GM18499 (cell line): ENCODE results near the gene IER5.

ENCODE experiments used
- ATAC-seq: cut with Tn5 transposase; IDR thresholded peaks from one replicate; pipeline ENCODE4 v1.9.1; 2021; ENCODE audit warnings: moderate number of reproducible peaks; ENCODE audit not compliant: insufficient read depth, unreplicated experiment

Gene IER5

DNA sequence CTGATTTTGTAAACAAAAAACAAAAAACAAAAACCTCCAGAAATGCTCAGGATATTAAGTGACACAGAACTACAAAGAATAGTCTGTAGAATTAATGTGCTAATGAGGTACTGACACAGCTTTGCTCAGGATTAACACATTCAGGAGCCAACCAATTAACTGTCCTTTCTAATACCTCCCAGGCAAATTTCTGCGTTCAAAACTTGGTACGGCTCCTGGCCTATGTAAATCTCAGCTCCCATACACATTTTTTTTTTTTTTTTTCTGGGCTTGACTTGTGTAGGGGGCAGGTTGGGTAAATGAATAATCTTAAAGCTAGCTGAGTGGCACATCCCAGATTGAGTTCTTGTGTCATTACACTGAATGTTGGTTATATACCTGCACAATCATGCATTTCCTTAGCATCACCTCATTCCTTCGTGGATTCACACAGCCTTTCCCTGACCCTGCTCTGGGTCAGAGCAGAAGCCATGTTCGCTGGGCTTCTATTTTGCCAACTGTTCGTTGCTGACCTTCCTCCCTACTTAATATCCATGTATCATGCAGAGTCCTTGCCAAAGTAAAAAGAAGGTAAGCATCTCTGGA, 12.6 kb upstream of the IER5 start:
- ATAC-seq = no peak

DNA sequence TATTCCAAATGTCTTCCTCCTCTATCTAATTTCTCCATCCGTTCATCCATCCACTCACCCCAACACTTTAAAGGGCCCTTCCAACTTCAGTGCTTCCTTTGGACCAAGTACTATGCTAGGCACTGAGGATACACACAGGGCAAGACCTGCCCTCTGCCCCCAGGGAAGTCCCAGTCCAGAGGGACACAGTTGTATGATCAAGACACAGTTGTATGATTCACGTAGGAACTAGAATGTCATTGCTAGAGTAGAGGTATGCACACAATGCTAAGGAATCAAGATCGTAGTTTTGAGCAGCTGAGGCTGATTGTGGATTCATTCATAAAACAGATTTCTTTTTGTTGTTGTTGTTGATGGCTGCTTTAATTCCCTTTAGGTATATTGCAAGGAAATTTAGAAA, 11.6 kb upstream of the IER5 start:
- ATAC-seq = no peak

DNA sequence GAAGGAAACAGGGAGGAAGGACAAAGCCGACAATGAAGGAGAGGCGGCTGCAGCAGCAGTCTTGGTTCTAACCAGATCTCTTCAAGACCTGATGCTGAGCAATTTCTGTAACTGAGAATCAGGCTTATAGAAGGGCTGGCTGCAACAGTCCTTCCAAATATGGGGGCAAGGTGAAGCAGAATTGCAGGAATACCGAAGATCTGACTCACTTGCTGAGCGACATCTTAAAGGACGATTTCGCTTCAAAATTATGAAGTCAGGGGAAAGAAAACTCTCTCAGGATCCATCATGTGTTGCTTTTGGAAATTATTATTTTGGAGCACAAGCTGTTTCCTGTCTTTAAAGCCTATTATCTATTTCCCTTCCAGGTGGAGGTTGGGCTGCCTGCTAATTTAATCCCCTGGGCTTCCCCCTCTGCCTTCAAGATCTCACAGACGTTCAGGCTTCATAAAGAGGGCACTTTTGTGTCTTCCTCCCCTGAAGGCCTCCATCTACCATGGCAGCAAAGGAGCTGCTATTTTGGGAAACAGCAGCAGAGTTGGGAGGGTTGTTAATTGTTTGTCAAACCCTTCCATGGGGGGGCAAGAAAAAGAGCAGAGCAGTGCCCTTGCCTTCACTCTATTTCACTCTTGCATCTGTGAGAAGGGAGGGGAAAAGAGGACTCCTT, 10.8 kb upstream of the IER5 start:
- no peak for ATAC-seq

DNA sequence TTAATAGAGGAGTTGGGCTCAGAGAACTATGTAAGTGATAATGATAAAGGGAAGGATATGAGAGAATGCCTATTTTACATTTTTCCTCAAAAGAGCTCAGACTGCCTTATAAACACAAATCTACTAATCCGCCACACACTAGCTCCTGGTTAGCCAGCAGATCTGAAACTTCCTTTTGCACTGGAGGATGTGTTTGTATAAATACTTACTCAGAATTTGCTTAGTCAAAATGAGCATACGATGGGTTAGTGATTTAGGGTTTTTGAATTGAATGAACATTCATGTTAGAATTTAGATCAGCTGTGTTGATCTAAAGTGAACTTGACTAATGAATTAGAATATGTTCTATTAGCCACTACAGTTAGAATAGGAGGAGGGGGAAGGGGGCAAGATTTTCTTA, 9.1 kb upstream of the IER5 start:
- ATAC-seq = no peak

DNA sequence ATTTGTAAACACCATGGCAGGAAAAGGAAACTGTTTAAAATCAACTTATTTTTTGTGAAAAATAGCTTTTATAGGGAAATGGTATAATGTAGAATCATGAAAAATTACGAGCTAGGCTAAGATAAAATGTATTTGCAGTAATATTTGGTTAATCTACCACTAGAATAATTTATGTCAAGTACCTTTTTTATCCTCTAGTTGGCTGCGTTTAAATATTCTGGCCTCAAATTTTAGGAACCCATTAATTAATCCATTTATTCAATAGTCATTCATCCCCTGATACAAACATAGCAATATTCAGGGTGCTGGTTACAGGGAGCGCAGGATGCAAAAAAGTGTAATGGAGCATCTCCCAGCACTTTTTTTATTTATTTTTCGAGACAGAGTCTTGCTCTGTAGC, 8.6 kb upstream of the IER5 start:
- ATAC-seq = no peak

DNA sequence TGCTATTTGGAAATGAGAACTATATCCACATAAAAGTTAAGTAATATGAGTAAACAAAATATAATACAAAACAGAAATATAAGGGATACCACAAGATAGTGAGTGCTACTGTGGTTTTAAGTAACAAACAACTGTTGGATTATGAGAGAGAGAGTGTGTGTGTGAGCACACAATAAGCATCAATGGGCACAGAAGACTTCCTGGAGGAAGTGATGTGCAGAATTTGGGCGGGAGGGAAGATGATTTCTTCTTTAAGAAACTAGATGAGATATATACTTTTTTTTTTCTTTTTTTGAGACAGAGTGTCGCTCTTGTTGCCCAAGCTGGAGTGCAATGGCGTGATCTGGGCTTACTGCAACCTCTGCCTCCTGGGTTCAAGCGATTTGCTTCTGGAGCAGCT, 7.9 kb upstream of the IER5 start:
- ATAC-seq = no peak

DNA sequence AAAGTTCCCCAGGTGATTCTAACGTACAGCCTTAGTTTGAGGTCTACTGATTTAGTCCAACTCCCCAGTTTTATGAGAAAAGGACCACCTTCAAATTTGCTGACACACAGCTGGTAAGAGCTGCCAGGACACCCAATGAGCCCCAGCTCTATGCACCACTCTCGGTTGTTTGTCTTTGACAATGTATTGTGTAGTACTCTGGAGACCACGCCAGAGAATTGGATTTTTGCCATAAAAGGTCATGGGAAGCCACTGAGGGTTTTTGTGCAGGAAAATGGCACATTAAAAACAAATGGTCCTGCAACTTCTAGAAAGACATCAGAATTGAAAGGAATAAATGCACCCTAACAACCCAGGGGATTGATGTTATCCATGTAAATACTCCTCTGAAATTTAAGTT, 7.1 kb upstream of the IER5 start:
- ATAC-seq = no peak

DNA sequence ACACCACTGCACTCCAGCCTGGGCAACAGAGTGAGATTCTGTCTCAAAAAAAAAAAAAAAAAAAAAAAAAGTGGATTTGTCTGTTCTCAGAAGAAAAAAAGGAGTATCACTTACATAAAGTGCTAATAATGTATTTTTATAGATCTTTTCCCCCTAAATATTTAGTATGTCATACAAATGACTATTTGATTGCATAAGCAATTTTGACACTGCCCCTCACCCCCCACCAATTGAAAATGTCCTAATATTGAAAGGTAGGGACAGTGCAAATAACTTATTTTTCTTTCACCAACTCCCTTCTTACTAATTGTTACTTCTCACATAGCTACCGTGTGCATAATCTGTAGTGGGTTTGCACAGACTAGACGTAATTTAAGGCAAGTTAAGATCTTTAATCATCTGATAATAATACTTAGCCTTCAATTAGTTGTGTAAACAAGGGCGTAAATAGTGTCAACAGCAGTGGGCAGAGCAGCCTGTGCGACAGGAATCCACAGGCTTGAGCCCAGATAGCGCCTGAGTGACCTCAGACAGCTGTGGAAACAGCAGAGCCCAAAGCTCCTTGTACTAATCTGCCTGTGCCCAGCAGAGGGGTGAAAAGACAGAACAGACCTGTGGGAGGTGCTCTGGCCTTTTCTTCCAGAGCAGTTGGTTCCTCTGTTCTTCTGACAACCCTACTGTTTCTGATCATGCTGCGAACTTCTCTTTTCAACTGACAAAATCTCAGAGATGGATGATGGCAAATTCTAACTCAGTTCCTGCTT, 4.5 kb upstream of the IER5 start:
- ATAC-seq = no peak

DNA sequence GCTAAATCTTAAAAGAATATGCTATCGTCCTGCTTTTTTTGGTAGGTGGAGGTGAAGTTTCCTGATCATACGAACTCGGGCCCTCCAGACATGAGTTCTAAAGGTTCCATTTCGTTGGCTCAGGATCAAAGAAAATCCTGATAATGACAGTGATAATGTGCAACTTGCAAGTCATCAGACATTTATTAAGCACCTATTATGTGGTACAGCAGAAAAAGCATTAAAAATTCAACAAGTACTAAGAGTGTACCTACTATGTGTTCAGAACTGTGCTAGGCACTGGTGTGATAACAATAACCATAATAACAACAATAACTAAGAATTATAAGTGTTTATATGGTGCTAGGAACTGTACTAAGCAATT, 3.9 kb upstream of the IER5 start:
- ATAC-seq = no peak

DNA sequence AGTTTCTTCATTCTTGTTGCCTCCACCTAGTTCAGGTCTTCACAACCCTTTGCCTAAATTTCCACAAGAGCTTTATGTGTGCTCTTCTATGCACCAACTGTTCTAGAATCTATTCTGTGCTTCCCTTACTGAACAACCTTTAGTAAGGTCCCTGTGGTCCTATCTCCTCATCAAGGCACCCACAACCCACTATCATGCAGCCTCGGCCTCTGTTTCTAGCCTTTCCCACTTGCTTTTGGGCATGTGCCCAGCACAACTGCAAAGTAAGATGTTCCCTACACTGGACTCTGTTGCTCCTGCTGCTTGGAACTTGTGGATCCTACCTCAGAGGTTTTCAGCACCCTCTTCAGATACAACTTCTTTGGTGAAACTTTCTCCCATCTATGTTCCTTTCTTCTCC, 2.4 kb upstream of the IER5 start:
- no peak for ATAC-seq

DNA sequence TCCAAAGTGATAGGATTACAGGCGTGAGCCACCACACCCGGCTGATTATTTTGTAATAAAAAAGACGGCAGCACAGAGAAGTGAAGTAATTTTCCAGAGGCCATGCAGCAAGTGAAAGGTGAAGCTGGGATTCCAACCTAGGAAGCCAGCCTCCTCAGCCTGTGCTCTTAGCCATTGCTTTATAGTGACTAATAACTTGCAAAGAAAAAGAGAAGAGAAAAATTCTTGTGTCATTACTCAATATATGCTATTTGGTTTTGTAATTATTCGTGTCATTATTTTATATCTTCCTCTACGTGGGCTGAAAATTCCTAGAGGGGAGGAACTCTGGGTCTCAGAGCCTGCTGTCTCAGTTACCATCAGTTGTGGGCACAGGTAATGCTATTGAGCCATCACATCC, 1.6 kb upstream of the IER5 start:
- ATAC-seq = no peak

DNA sequence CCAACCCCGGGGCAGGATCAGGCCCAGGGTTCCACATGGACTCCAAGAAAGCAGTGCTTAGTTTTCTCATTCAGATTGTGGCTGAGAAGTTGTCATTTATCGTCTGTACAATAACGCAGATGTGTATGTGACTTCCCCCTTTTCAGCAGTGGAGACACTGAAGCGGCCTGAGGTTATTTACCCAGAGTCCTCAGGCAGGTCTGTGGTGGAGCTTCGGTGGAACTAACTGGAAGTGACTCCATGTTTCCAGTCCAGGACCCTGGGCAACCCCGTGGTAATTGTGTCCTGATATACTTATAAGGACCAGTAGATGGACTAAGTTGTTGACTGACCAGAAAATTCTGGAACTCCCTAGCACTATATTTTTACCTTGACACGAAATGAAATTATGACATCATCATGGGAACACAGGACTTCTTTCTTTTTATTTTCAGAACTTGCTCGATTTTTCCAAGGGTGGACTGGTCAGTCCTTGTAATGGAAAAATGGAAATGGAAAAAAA, 1.0 kb upstream of the IER5 start:
- ATAC-seq = no peak

DNA sequence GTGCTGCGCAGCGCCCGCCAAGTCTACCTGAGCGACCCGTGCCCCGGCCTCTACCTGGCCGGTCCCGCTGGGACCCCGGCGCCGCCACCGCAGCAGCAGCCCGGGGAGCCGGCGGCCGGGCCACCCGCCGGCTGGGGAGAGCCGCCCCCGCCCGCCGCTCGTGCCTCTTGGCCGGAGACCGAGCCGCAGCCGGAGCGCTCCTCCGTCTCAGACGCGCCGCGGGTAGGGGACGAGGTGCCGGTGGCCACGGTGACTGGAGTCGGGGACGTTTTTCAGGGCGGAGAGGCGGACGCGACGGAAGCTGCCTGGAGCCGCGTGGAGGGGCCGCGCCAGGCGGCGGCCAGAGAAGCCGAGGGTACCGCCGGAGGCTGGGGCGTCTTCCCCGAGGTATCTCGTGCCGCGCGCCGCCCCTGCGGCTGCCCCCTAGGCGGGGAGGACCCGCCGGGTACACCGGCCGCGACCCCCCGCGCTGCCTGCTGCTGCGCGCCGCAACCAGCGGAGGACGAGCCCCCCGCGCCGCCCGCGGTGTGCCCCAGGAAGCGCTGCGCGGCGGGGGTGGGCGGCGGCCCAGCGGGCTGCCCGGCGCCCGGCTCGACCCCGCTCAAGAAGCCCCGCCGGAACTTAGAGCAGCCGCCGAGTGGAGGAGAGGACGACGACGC, 646 bp downstream of the IER5 start:
- no peak for ATAC-seq

DNA sequence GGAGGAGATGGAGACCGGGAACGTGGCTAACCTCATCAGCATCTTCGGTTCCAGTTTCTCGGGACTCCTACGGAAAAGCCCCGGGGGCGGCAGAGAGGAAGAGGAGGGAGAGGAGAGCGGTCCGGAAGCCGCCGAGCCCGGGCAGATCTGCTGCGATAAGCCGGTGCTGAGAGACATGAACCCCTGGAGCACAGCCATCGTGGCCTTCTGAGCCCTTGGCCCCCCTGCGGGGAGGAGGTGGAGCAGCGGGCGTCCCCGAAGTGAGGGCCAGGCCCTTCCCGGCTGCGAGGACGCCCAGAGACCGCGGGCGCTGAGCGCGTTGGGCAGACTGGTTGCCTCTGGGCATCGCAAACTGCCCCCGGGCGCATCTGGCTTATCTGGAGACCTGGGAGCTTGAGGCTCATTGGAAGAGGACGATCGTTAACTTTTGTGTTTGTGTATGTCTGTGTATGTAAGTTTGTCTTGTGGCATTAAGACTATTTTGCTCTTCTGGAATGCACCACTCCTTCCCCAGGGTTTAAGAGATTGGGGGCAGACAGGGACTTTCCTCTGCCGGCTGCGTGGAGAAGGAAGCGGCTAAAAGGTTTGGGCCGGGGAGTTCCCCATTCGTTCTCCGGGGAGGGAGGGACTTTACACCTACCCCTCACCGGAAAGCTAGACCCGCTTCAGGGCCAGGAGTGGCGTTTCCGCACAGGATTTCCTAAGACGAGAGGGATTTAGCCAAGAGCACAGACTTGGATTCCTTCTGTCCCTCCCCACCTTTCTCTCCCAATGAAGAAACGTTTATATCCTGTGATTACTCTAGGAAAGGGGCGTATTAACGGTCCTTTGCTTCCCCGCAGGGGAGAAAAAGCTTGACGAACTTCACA, 1.4 kb downstream of the IER5 start:
- no peak for ATAC-seq

DNA sequence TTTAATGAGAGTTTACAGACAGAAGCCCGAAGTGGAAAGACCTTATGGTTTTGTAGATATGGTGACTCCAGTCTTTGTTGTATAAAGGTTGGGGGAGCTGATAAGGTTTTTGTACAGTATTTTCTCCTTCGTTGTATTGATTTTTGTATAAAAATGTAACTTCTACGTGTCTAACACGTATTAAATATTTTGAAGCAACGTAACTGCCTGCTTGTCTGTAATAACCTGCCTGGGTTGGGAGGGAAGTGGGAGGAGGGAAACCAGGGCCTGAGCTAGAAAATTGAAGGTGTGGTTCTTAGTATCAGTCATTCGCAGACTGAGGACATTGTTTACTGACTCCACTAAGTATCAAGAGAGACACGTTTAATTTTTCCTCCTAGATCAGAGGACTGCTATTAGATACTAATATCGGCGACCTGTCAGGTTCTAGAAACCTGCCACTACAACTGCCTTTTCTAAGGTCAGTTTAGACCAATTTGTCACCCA, 2.2 kb downstream of the IER5 start:
- no peak for ATAC-seq

DNA sequence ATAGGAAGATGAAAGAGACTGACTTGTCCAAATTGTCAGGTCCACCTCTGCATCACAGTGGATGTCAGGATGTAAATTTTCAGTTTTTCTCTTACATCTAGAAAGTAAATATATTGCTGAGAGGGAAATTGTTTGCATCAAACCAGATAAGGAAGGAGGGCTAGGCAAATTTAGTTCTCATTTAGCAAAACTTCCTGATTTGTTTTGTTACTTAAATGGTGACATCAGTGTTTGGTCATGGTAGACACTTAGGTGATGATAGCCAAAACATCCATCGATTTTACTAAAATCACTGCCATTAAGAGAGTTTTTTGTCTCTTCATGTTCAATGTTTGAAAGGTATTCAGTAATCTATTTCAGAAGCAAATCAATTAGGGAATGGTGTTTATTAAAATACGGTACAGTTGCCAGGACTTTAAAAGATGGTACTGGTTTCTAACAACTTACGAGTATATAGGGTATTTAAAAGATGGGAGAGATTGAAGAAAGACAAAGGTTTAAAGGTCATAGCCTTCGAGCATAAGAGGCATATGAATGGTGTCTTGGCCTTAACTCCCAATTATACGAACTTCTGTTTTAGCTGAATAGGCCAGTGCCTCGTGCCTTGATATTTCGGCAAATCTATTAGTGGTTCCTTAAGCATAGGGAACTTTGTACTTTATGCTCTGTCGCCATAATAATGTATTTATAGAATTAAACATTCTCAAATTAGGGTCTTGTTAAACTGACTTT, 3.0 kb downstream of the IER5 start:
- ATAC-seq = no peak

DNA sequence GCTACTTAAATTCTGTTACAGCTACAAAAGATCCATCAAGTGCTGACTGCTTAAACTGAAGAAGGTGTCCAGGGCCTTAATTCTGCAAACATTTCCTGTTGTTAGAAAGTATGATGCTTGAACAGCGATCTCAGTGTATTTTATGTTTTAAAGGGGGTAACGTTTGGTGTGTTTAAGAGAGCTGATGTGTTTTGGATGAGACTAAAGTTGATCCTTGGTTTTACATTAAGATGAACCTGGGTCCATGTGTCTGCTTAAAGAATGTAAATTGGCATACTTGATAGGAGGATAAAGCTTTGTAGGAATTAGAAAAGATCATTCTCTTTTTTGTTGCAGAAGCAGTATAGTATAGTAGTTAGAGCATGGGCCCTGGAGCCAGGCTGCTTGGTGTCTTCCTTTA, 3.6 kb downstream of the IER5 start:
- no peak for ATAC-seq

DNA sequence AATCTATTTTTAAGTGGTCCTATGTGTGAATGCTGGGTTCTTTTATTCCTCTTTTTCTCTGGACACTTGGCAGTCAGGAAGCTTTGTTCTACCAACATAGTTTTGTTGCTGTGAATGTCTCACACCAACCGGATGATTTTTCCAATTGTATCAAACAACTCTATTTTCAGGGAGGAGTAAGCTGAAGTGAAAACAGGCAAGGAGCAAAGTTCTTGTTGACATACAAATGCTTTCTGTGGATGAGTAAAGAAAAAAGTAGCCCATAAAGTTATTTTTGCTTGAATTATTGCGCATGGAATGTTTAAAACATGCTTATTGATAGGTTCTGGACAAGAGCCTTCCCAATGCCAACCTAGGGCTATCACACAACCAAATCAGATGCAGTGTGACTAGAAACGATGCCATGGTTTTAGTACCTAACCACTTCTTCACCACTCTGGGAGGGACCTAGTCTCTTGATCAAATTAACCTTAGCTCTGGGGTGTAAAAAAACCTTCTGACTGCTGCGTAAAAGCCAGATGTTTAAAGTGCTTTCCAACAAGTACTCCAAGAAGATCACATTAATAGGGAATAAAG, 4.5 kb downstream of the IER5 start:
- ATAC-seq = no peak
